H9 (cell line): ENCODE measurements around the gene LHFPL6. TPM values are rescaled to one million over a fixed set of nuclear protein-coding genes. Genes with fewer than 3 reads are reported as not detected.

ENCODE experiments used
- DNase-seq: peaks from one replicate; pipeline ENCODE4 v3.0.0-alpha.2; 2017
- H2AFZ ChIP-seq: one replicate; pipeline ENCODE4 v1.6.1; 2013; ENCODE audit warnings: mild to moderate bottlenecking, low read length, control low read depth, moderate library complexity
- H2AK5ac ChIP-seq: 2 replicates; pipeline ENCODE4 v1.6.1; 2013; ENCODE audit warnings: low read length, control low read depth, mixed read lengths; ENCODE audit not compliant: insufficient read length
- H2BK120ac ChIP-seq: one replicate; pipeline ENCODE4 v1.6.1; 2013; ENCODE audit warnings: low read depth, mild to moderate bottlenecking, low read length, control low read depth, inconsistent platforms; ENCODE audit not compliant: poor library complexity, severe bottlenecking
- H2BK12ac ChIP-seq: 2 replicates; pipeline ENCODE4 v1.6.1; 2013; ENCODE audit warnings: low read length, control low read depth, mixed read lengths, low read depth; ENCODE audit not compliant: insufficient read length
- H2BK15ac ChIP-seq: 2 replicates; pipeline ENCODE4 v1.6.1; 2013; ENCODE audit warnings: low read depth, low read length, control low read depth
- H2BK20ac ChIP-seq: one replicate; pipeline ENCODE4 v1.6.1; 2013; ENCODE audit warnings: low read depth, mild to moderate bottlenecking, low read length, control low read depth, inconsistent platforms; ENCODE audit not compliant: poor library complexity, severe bottlenecking
- H2BK5ac ChIP-seq: 2 replicates; pipeline ENCODE4 v1.6.1; 2013; ENCODE audit warnings: low read length, control low read depth, mixed read lengths; ENCODE audit not compliant: insufficient read length
- H3K14ac ChIP-seq: 2 replicates; pipeline ENCODE4 v1.6.1; 2013; ENCODE audit warnings: low read length, control low read depth; ENCODE audit not compliant: insufficient read depth
- H3K18ac ChIP-seq: 2 replicates; pipeline ENCODE4 v1.6.1; 2013; ENCODE audit warnings: low read depth, mild to moderate bottlenecking, mixed read lengths, low read length, control low read depth; ENCODE audit not compliant: insufficient read length
- H3K23ac ChIP-seq: 2 replicates; pipeline ENCODE4 v1.6.1; 2013; ENCODE audit warnings: low read length, control low read depth, mixed read lengths, low read depth; ENCODE audit not compliant: insufficient read length
- H3K23me2 ChIP-seq: 2 replicates; pipeline ENCODE4 v1.6.1; 2013; ENCODE audit warnings: low read depth, mild to moderate bottlenecking, mixed read lengths, low read length, control low read depth; ENCODE audit not compliant: insufficient read length, poor library complexity, severe bottlenecking
- H3K27ac ChIP-seq: 2 replicates; pipeline ENCODE4 v1.5.1; 2013; ENCODE audit warnings: low read length, control low read depth, mixed read lengths, low read depth; ENCODE audit not compliant: insufficient read length
- H3K27me3 ChIP-seq: 2 replicates; pipeline ENCODE4 v1.6.1; 2013; ENCODE audit warnings: low read length, control low read depth, inconsistent platforms; ENCODE audit not compliant: insufficient read depth
- H3K4ac ChIP-seq: 2 replicates; pipeline ENCODE4 v1.6.1; 2013; ENCODE audit warnings: low read depth, mild to moderate bottlenecking, control low read depth, inconsistent platforms, low read length, moderate library complexity
- H3K4me1 ChIP-seq: 2 replicates; pipeline ENCODE4 v1.6.1; 2013; ENCODE audit warnings: low read length, control low read depth, inconsistent platforms; ENCODE audit not compliant: insufficient read depth
- H3K4me2 ChIP-seq: 2 replicates; pipeline ENCODE4 v1.6.1; 2013; ENCODE audit warnings: low read length, control low read depth, mixed read lengths; ENCODE audit not compliant: insufficient read length, insufficient read depth
- H3K56ac ChIP-seq: 2 replicates; pipeline ENCODE4 v1.6.1; 2013; ENCODE audit warnings: low read depth, mild to moderate bottlenecking, mixed read lengths, low read length, control low read depth; ENCODE audit not compliant: insufficient read length
- H3K79me1 ChIP-seq: 2 replicates; pipeline ENCODE4 v1.6.1; 2013; ENCODE audit warnings: low read depth, mild to moderate bottlenecking, moderate library complexity, low read length, control low read depth, inconsistent platforms; ENCODE audit not compliant: insufficient read depth, poor library complexity, severe bottlenecking
- H3K79me2 ChIP-seq: 2 replicates; pipeline ENCODE4 v1.6.1; 2013; ENCODE audit warnings: low read length, control low read depth, inconsistent platforms; ENCODE audit not compliant: insufficient read depth
- H3K9ac ChIP-seq: 2 replicates; pipeline ENCODE4 v1.6.1; 2013; ENCODE audit warnings: low read length, control low read depth, mixed read lengths; ENCODE audit not compliant: insufficient read length; ENCODE audit errors: extremely low read depth
- H3K9me3 ChIP-seq: one replicate; pipeline ENCODE4 v1.6.1; 2013; ENCODE audit warnings: low read depth, low read length, inconsistent platforms; ENCODE audit not compliant: control insufficient read depth
- H3T11ph ChIP-seq: one replicate; pipeline ENCODE4 v1.6.1; 2013; ENCODE audit warnings: mild to moderate bottlenecking, low read length, control low read depth, inconsistent platforms
- H4K20me1 ChIP-seq: one replicate; pipeline ENCODE4 v1.6.1; 2013; ENCODE audit not compliant: control insufficient read depth, insufficient read length, insufficient read depth
- H4K5ac ChIP-seq: 2 replicates; pipeline ENCODE4 v1.6.1; 2013; ENCODE audit warnings: low read depth, mild to moderate bottlenecking, mixed read lengths, low read length, control low read depth; ENCODE audit not compliant: insufficient read length
- H4K8ac ChIP-seq: replicated peaks from 2 replicates; pipeline ENCODE4 v1.6.1; 2013; ENCODE audit warnings: low read length, control low read depth, mixed read lengths, low read depth; ENCODE audit not compliant: insufficient read length
- H4K91ac ChIP-seq: 2 replicates; pipeline ENCODE4 v1.6.1; 2013; ENCODE audit warnings: low read depth, mild to moderate bottlenecking, moderate library complexity, mixed read lengths, low read length, control low read depth; ENCODE audit not compliant: insufficient read length
- H3K27ac Mint-ChIP-seq, 3 experiments: 2 replicates in 2 of 3; 3 replicates in 1 of 3; pipeline ENCODE4 v1.8.0; 2020 to 2021; ENCODE audit warnings: mixed read lengths in 3 of 3, mild to moderate bottlenecking in 1 of 3, moderate library complexity in 1 of 3
- H3K27me3 Mint-ChIP-seq: 2 replicates; pipeline ENCODE4 v1.8.0; 2021; ENCODE audit warnings: low read depth, mild to moderate bottlenecking, moderate library complexity, mixed read lengths
- H3K36me3 Mint-ChIP-seq, 3 experiments: 2 replicates in 2 of 3; 3 replicates in 1 of 3; pipeline ENCODE4 v1.8.0; 2020 to 2021; ENCODE audit warnings: low read depth in 3 of 3, mixed read lengths in 3 of 3; ENCODE audit not compliant: insufficient read depth in 1 of 3
- H3K4me1 Mint-ChIP-seq, 2 experiments: 2 replicates each; pipeline ENCODE4 v1.8.0; 2020; ENCODE audit warnings: mixed read lengths in 2 of 2
- H3K4me3 Mint-ChIP-seq, 2 experiments: 2 replicates in 1 of 2; 3 replicates in 1 of 2; pipeline ENCODE4 v1.8.0; 2020 to 2021; ENCODE audit warnings: mild to moderate bottlenecking in 2 of 2, mixed read lengths in 2 of 2, moderate library complexity in 1 of 2
- H3K9me3 Mint-ChIP-seq, 2 experiments: 2 replicates in 1 of 2; 3 replicates in 1 of 2; pipeline ENCODE4 v1.8.0; 2020; ENCODE audit warnings: mild to moderate bottlenecking in 2 of 2, mixed read lengths in 2 of 2, moderate library complexity in 1 of 2
- CTCF ChIP-seq: fragments of 200-600 bp; sonication (generic); conservative IDR thresholded peaks from 3 replicates; pipeline ENCODE4 v1.8.0; 2021; ENCODE audit warnings: antibody characterized with exemption, mild to moderate bottlenecking
- WGBS: extraction: QIAGEN DNeasy Blood & Tissue Kit; methylation state at CpG from one replicate; pipeline ENCODE4 v1.1.7; 2013; ENCODE audit warnings: missing lambda C conversion rate, low lambda C conversion rate, mixed read lengths; ENCODE audit not compliant: insufficient read length; ENCODE audit errors: extremely low coverage; 5-methylcytosine and 5-hydroxymethylcytosine counted together
- total RNA-seq: library from RNA; stranded (reverse); gene quantifications from 2 replicates; pipeline ENCODE4 v1.2.1, GENCODE V29; 2021

The LHFPL6 gene
- total RNA-seq, 1 experiment from 2014 or later = 3.5 TPM

- no peak overlapping the region for H3K9ac ChIP-seq
- no peak for TF ChIP-seq CTCF
- no peak overlapping the region for H4K8ac ChIP-seq
- no peaks in the 10 kb centered on the region for H3K23me2 ChIP-seq
- Mint-ChIP-seq H3K4me3 (no peak overlapping the region), H3K4me1 (peaks cover 3 to 8% of the 10 kb centered on the region in 2 experiments), H3K27me3 (peaks cover 2% of the 10 kb centered on the region; the same call in 1 of the 2 replicates), H3K27ac (no peak overlapping the region), H3K36me3 (no peaks in the 10 kb centered on the region), H3K9me3 (no peaks in the 10 kb centered on the region)
- no peaks in the 10 kb centered on the region for H3K79me1 ChIP-seq
- no peak overlapping the region for H3T11ph ChIP-seq
- no peak overlapping the region for H2BK120ac ChIP-seq
- H2AK5ac ChIP-seq = no peak overlapping the region
- H2BK20ac ChIP-seq = no peak overlapping the region
- no peaks in the 10 kb centered on the region for H3K9me3 ChIP-seq
- H3K27ac ChIP-seq = no peak overlapping the region
- H3K4me2 ChIP-seq = no peak overlapping the region
- no peaks in the 10 kb centered on the region for H3K27me3 ChIP-seq
- H3K4ac ChIP-seq = no peak overlapping the region
- H3K79me2 ChIP-seq = no peaks in the 10 kb centered on the region
- no CpG with 5 or more reads among the region's 1 CpG for WGBS
- no peak overlapping the region for H2AFZ ChIP-seq
- no peak overlapping the region for H2BK5ac ChIP-seq
- H3K18ac ChIP-seq = no peak overlapping the region
- H4K5ac ChIP-seq = no peak overlapping the region
- no peak overlapping the region for H3K14ac ChIP-seq
- no peak overlapping the region for H3K56ac ChIP-seq
- no peaks in the 10 kb centered on the region for H4K20me1 ChIP-seq
- H3K23ac ChIP-seq = no peak overlapping the region
- no peak overlapping the region for H4K91ac ChIP-seq
- no peaks in the 10 kb centered on the region for H3K4me1 ChIP-seq
- H2BK12ac ChIP-seq = no peak overlapping the region
- no peak for DNase-seq
- no peak overlapping the region for H2BK15ac ChIP-seq
Observed at GRCh38 chr13:39318161-39318560, 284.8 kb downstream of the LHFPL6 start.
